ENCODE results near the gene ILRUN. TPM values are rescaled to one million over a fixed set of nuclear protein-coding genes. Genes with fewer than 3 reads are reported as not detected.
"Not testable (repeated sequence)": the region's sequence is repeated elsewhere in the genome, so short reads cannot be mapped to it uniquely, and the experiment has no call there.

Gene ILRUN
- total and polyA plus RNA-seq, 3 donors from 2014 or later: 82.4 to 101 (median 91.2) TPM

GRCh38 chr6:34674268-34674639 is 22.3 kb downstream of the ILRUN start:
- Histone ChIP-seq H3K4me3 (no peak overlapping the region), H3K9me3 (no peaks in the 10 kb centered on the region), H3K36me3 (ENCODE audit: low read depth, missing control alignments) (no peaks in the 10 kb centered on the region), H3K4me1 (peaks cover 12% of the 10 kb centered on the region), H3K27me3 (no peaks in the 10 kb centered on the region), H3K27ac (no peak overlapping the region)
- no peak for TF ChIP-seq POLR2A (IDR thresholded peaks at IDR 0.05)
- TF ChIP-seq, protein P1, sequence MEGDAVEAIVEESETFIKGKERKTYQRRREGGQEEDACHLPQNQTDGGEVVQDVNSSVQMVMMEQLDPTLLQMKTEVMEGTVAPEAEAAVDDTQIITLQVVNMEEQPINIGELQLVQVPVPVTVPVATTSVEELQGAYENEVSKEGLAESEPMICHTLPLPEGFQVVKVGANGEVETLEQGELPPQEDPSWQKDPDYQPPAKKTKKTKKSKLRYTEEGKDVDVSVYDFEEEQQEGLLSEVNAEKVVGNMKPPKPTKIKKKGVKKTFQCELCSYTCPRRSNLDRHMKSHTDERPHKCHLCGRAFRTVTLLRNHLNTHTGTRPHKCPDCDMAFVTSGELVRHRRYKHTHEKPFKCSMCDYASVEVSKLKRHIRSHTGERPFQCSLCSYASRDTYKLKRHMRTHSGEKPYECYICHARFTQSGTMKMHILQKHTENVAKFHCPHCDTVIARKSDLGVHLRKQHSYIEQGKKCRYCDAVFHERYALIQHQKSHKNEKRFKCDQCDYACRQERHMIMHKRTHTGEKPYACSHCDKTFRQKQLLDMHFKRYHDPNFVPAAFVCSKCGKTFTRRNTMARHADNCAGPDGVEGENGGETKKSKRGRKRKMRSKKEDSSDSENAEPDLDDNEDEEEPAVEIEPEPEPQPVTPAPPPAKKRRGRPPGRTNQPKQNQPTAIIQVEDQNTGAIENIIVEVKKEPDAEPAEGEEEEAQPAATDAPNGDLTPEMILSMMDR (IDR thresholded peaks at IDR 0.05): no peak
- WGBS, 2 donors: 96 to 99% methylated on average over 5 of the region's 5 CpGs
- no peak for DNase-seq
- intact Hi-C loops (cut with DNase I; ENCODE audit: low total_unique reads): no loop called here

DNA sequence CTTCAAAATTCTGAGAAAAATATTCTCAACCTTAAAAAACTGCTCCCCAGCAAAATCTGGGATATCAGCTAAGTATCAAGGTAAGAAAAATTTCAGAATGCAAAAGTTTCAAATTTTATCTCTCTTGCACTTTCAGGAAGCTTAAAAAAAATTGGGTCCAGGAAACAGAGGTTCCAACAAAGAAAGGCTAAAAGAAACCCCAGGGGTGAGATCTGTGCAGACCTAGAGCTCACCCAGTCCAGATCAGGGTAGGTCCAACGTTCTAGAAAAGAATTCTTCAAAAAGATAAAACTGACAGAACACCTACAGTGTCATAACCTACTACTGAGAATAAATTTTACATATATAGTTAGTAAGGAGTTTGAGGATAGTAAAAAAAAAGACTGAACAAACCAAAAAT is 23.5 kb downstream of the ILRUN start:
- TF ChIP-seq, protein P1 (IDR thresholded peaks at IDR 0.05): no peak
- no peak for TF ChIP-seq POLR2A (IDR thresholded peaks at IDR 0.05)

DNA sequence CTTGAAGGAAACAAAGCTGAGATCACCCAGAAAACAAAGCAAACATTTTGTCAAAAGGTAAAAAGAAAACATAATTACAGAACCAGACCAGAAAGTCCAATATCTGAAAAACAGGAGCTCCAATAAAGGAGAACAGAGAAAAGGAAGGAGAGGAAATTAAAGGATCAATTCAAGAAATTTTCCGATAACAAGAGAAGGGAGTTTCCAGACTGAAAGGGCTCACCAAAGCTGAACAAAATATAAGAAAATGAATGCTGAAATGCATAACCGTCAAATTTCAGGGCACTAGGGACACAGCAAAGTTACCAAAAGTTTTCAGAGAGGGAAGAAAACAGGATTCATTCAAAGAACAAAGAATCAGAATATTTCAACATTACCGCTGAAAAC is 23.9 kb downstream of the ILRUN start:
- WGBS, 2 donors: 48 to 53% methylated on average over 3 of the region's 3 CpGs
- no peak for DNase-seq
- Histone ChIP-seq H3K27me3 (no peaks in the 10 kb centered on the region), H3K36me3 (ENCODE audit: low read depth, missing control alignments) (no peaks in the 10 kb centered on the region), H3K9me3 (no peaks in the 10 kb centered on the region), H3K27ac (peak overlapping the region in 1 of 2 donors; percentile 22), H3K4me3 (no peak overlapping the region), H3K4me1 (peaks cover 12% of the 10 kb centered on the region)
- intact Hi-C loops (cut with DNase I; ENCODE audit: low total_unique reads): no loop called here
- no peak for TF ChIP-seq POLR2A (IDR thresholded peaks at IDR 0.05)

More for the DNA sequence above, 23.5 kb downstream of the ILRUN start:
- DNase-seq: no peak
- Histone ChIP-seq H3K27ac (peak overlapping the region in 1 of 2 donors; percentile 22), H3K4me3 (no peak overlapping the region), H3K36me3 (ENCODE audit: low read depth, missing control alignments) (no peaks in the 10 kb centered on the region), H3K4me1 (peaks cover 12% of the 10 kb centered on the region), H3K27me3 (no peaks in the 10 kb centered on the region), H3K9me3 (no peaks in the 10 kb centered on the region)
- WGBS, 2 donors: 18 to 20% methylated on average over 1 of the region's 1 CpG
- intact Hi-C loops (cut with DNase I; ENCODE audit: low total_unique reads): no loop called here

DNA sequence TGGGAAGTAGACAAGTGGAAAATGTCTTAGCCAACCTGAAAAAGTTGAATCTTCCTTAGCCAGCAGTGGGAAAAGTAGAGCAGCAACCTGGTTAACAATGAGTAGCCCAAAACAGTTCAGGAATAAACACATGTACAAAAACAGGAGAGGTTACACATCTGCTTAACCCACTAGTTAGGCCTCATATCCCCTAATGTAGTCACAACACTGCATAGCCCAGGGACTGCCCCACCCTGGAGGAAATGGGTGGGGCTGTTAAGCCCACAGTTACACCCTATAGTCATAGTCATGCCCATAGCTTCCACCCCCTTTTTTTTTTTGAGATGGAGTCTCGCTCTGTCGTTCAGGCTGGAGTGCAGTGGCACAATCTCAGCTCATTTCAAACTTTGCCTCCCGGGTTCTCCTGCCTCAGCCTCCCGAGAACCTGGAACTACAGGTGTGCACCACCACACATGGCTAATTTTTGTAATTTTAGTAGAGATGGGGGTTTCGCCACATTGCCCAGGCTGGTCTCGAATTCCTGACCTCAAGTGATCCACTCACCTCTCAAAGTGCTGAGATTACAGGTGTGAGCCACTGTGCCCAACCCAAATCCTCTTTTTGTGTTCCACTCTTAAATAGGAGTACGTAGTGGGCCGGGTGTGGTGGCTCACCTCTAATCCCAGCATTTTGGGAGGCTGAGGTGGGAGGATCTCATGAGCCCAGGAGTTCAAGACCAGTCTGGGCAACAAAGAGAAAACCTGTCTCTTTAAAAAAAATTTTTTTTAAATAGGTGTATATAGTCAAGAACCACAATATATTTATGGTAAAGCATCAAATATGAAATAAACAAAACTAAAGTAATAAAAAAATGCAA is 24.5 kb downstream of the ILRUN start:
- H3K4me3 ChIP-seq: no peak overlapping the region
- H3K4me1 ChIP-seq: peaks cover 12% of the 10 kb centered on the region
- H3K27ac ChIP-seq: no peak overlapping the region
- 93 to 95% methylated on average over 8 of the region's 8 CpGs for WGBS, 2 donors
- DNase-seq: no peak
- no peaks in the 10 kb centered on the region for H3K27me3 ChIP-seq
- TF ChIP-seq, protein P1 (IDR thresholded peaks at IDR 0.05): no peak
- TF ChIP-seq POLR2A (IDR thresholded peaks at IDR 0.05): no peak
- H3K36me3 ChIP-seq (ENCODE audit: low read depth, missing control alignments): no peaks in the 10 kb centered on the region
- intact Hi-C loops (cut with DNase I; ENCODE audit: low total_unique reads): no loop called here
- H3K9me3 ChIP-seq: no peaks in the 10 kb centered on the region

DNA sequence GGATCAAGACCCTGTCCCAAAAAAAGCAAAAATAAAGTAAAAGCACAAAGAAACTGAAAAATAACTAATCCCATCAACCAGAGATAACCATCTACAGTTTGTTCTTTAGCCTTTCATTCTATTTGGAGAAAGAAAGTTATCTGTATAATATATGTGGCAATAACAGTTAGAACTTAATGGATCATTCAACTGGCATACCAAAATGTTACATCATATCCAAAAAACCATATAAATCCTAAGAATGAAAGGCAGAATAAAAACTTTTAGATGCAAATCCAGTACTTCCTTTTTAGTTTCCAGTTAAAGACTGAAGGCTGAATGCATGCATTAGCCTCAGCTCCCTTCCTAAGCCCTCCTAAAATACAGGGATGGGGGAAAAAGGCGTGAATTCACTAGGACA is 25.2 kb downstream of the ILRUN start:
- 84 to 93% methylated on average over 1 of the region's 1 CpG for WGBS, 2 donors
- no peak for TF ChIP-seq POLR2A (IDR thresholded peaks at IDR 0.05)
- intact Hi-C loops (cut with DNase I; ENCODE audit: low total_unique reads): no loop called here
- no peak overlapping the region for H3K27ac ChIP-seq
- H3K9me3 ChIP-seq: no peaks in the 10 kb centered on the region
- H3K4me1 ChIP-seq: peaks cover 12% of the 10 kb centered on the region
- no peaks in the 10 kb centered on the region for H3K36me3 ChIP-seq (ENCODE audit: low read depth, missing control alignments)
- H3K27me3 ChIP-seq: no peaks in the 10 kb centered on the region
- no peak for DNase-seq
- H3K4me3 ChIP-seq: no peak overlapping the region

- WGBS, 2 donors: 96 to 98% methylated on average over 5 of the region's 5 CpGs
- intact Hi-C loops (cut with DNase I; ENCODE audit: low total_unique reads); H3K9me3 ChIP-seq; DNase-seq; H3K36me3 ChIP-seq (ENCODE audit: low read depth, missing control alignments); H3K4me3 ChIP-seq; H3K27ac ChIP-seq; H3K27me3 ChIP-seq: not testable (repeated sequence)
- peaks cover 22% of the 10 kb centered on the region for H3K4me1 ChIP-seq
Measured at GRCh38 chr6:34668799-34669198, 27.8 kb downstream of the ILRUN start.

Measured in testis (tissue), 3 donors.